ENCODE measurements around the gene RNF31.

The RNF31 gene

DNA sequence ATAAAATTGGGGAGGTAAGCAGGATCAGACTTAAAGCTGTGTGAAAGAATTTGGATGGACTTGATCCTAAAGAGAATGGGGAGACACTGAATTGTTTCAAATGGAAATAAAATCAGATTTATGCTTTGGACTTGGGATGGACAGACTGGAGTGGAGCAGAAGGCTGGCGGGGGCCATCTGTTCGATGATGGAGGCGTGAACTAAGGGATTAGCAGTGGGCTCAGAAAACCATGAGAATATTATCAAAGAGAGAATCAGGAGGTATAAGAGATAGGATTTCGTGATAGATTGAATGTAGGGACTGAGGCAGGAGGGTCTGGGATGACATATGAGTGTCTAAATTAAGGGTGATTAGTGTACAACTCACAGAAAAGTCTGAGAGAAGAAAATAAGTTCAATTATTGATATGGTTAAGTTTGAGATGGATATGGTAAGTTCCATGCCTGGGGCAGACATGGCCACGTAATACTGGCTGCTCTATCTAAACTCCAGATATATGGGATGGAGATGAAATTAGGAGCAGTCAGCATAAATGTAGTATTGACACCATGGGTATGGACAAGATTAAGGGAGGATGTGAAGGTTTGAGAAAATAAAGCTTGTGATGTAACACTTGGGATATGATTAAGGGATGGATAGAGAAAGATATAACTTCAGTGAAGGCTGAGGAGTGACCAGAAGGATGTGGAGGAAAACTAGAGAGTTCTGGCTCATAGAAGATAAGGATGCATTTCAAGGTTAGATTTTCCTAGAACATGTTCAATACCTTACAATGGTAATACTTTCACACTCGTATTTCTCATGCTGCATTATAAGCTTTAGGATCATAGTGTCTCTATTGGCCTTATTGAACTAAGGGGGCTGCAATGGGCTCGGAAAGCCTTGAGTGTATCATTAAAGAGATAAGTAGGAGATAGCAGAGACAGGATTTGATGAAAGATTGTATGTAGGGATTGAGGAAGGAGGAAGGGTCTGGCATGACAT lies 57.2 kb downstream of the RNF31 start:
- DNase-seq: no peak

DNA sequence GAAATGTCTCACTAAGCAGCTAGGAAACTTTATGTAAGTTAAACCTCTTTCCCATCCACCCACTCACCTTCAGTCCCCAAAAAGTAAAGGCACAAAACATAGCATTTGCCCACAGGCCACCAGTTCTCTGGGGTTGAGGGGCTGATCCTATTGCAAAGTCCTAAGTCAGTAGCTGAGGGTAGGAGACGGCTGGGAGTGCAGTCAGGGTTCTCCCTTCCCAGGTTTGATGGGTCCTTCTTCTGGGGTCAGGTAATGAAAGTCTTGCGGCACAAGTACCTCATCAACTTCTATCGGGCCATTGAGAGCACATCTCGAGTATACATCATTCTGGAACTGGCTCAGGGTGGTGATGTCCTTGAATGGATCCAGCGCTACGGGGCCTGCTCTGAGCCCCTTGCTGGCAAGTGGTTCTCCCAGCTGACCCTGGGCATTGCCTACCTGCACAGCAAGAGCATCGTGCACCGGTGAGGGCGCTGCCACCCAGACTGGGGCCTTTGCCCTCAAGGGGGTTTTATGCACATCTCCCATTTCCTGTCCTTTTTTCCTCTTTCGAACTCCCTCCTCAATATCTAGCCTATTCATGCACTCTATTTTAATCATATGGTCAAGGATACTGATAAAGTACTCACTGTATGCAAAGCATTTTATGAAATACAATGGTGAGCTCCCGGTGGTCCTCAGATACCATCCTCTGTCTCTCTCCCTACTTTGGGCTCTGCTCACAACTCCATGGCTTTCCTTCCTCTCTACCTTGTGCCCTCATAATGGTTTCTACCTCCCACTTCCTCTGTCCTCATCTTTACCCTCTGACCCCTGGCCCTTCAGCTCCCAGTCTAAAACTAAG lies 59.2 kb downstream of the RNF31 start:
- DNase-seq: no peak

DNA sequence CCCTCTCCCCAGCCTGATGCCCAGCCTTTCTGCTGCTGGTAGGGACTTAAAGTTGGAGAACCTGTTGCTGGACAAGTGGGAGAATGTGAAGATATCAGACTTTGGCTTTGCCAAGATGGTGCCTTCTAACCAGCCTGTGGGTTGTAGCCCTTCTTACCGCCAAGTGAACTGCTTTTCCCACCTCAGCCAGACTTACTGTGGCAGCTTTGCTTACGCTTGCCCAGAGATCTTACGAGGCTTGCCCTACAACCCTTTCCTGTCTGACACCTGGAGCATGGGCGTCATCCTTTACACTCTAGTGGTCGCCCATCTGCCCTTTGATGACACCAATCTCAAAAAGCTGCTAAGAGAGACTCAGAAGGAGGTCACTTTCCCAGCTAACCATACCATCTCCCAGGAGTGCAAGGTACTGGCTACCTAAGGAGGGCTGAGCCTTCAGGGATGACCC lies 59.8 kb downstream of the RNF31 start:
- no peak for DNase-seq

DNA sequence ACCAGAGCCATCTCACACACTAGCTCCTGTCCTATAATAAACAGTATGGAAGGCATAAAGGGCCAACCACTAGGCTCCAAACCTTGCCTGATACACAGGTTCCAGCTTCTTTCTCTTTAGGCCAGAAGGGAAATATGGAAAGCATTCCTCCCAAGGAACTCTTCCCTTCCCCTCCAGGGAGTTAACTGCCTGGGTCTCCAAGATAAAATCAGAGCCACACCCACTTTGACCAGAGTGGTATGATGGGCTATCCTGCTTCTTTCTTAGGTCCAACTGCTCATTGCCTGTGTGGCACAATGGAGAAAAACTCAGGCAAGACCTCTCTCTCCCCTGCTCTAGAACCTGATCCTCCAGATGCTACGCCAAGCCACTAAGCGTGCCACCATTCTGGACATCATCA lies 60.3 kb downstream of the RNF31 start:
- no peak for DNase-seq
